Panc1 (cell line): ENCODE results near the gene TECPR2. TPM values are rescaled to one million over a fixed set of nuclear protein-coding genes. Genes with fewer than 3 reads are reported as not detected.

Experiments used
- ATAC-seq: fragments of 200-7000 bp; cut with Tn5 transposase; 2 replicates; pipeline ENCODE4 v1.9.1; 2020; ENCODE audit warnings: mild to moderate bottlenecking, moderate library complexity
- BruUV-seq: library from RNA; stranded (reverse); fragments of 400-500 nt; replicated peaks from 2 replicates; lab custom pipeline; 2021; lab: Mats Ljungman, UMichigan
- CTCF ChIA-PET: fragments of 300-600 bp; sonication (Branson Sonifier 250); formaldehyde crosslinking; loops from one replicate; lab custom pipeline; 2022; ENCODE audit warnings: antibody characterized with exemption; lab: Charles Lee
- POLR2A ChIA-PET: fragments of 300-600 bp; sonication (Branson Sonifier 250); formaldehyde crosslinking; loops from one replicate; lab custom pipeline; 2022; ENCODE audit warnings: antibody characterized with exemption; lab: Charles Lee
- DNase-seq: peaks from one replicate; pipeline ENCODE4 v3.0.0-alpha.2; 2010; ENCODE audit warnings: low read depth, low spot score
- H3K27ac ChIP-seq: 2 replicates; pipeline ENCODE4 v1.5.1; 2011; ENCODE audit warnings: mild to moderate bottlenecking, low read length, inconsistent platforms
- H3K27me3 ChIP-seq: fragments of 200-500 bp; sonication (Bioruptor generic); 2 replicates; pipeline ENCODE4 v1.6.0; 2014; ENCODE audit warnings: low read length, inconsistent platforms; ENCODE audit not compliant: control insufficient read depth, insufficient read depth
- H3K36me3 ChIP-seq: fragments of 200-500 bp; sonication (Bioruptor generic); 2 replicates; pipeline ENCODE4 v1.5.1; 2014; ENCODE audit warnings: inconsistent platforms, mild to moderate bottlenecking, low read length, moderate library complexity; ENCODE audit not compliant: control insufficient read depth, insufficient read depth
- H3K4me1 ChIP-seq: 2 replicates; pipeline ENCODE4 v1.5.1; 2011; ENCODE audit warnings: inconsistent platforms, mild to moderate bottlenecking, low read length, moderate library complexity; ENCODE audit not compliant: control insufficient read depth, insufficient read depth
- H3K4me3 ChIP-seq, 2 experiments: 2 replicates each; pipeline ENCODE4 v1.5.1; 2011 to 2012; ENCODE audit warnings: low read depth in 2 of 2, low read length in 2 of 2, mild to moderate bottlenecking in 2 of 2, inconsistent platforms in 1 of 2, moderate library complexity in 1 of 2
- H3K9me3 ChIP-seq: fragments of 200-500 bp; sonication (Bioruptor generic); 2 replicates; pipeline ENCODE4 v1.5.1; 2014; ENCODE audit warnings: low read depth, mild to moderate bottlenecking, inconsistent platforms, low read length, moderate library complexity; ENCODE audit not compliant: control insufficient read depth, insufficient read depth
- CTCF ChIP-seq: fragments of 450-650 bp; IDR thresholded peaks from 2 replicates; pipeline ENCODE4 v1.5.1; 2017; ENCODE audit warnings: mild to moderate bottlenecking
- POLR2AphosphoS5 ChIP-seq: IDR thresholded peaks from 2 replicates; pipeline ENCODE4 v1.6.1; 2012; ENCODE audit warnings: mild to moderate bottlenecking, low read depth, low read length, moderate library complexity
- REST ChIP-seq, 2 experiments: IDR thresholded peaks; 2 replicates each; pipeline ENCODE4 v1.6.1; 2011 to 2012; ENCODE audit warnings: low read depth in 2 of 2, control low read depth in 1 of 2, low read length in 1 of 2, mild to moderate bottlenecking in 1 of 2, moderate library complexity in 1 of 2; ENCODE audit not compliant: insufficient read depth in 1 of 2
- SIN3A ChIP-seq: IDR thresholded peaks from 2 replicates; pipeline ENCODE4 v1.6.1; 2012; ENCODE audit warnings: low read depth, mild to moderate bottlenecking, low read length, moderate library complexity, borderline replicate concordance; ENCODE audit not compliant: insufficient read depth
- TCF7L2 ChIP-seq: IDR thresholded peaks from 2 replicates; pipeline ENCODE4 v1.6.1; 2011; ENCODE audit warnings: mild to moderate bottlenecking, low read depth, low read length, inconsistent platforms
- in situ Hi-C: cut with HindIII; loops from 2 replicates; pipeline ENCODE4 v1.10.0; 2016; ENCODE audit warnings: low sequenced_read_pairs, low pct_unique_long_range_greater_than_20kb
- intact Hi-C: fragments of 100-400 bp; cut with micrococcal nuclease; formaldehyde crosslinking; loops from one replicate; pipeline ENCODE4 v1.10.0; 2022; ENCODE audit not compliant: unreplicated experiment
- total RNA-seq: library from RNA; stranded (reverse); gene quantifications from one replicate; pipeline ENCODE4 v1.2.1, GENCODE V29; 2021; ENCODE audit not compliant: unreplicated experiment

TECPR2 gene
- total RNA-seq, 1 experiment from 2014 or later: 15.5 TPM

- BruUV-seq: no TSS peak
- Histone ChIP-seq H3K27ac (no peak overlapping the region), H3K4me3 (no peak overlapping the region), H3K36me3 (no peaks in the 10 kb centered on the region), H3K4me1 (peaks cover 13% of the 10 kb centered on the region), H3K9me3 (no peaks in the 10 kb centered on the region), H3K27me3 (no peaks in the 10 kb centered on the region)
- POLR2A ChIA-PET: no interaction called here
- CTCF ChIA-PET: interaction anchor here (0.6 to 0.7 kb wide), 4 partner anchors 9 to 173 kb away, joined by 3 to 23 read pairs (median 6); no protein-coding TSS in a partner anchor
- TF ChIP-seq SIN3A: no peak
- no peak for TF ChIP-seq CTCF
- TF ChIP-seq POLR2AphosphoS5: no peak
- TF ChIP-seq TCF7L2: no peak
- no peak for TF ChIP-seq REST (IDR thresholded peaks at IDR 0.05; ENCODE audit: insufficient read depth in 1 of 2, low read depth in 2 of 2, low read length in 1 of 2)
- DNase-seq: no peak
- intact Hi-C loops (loop anchor here (10.0 kb wide), 1 partner anchor 72 kb away; the partner anchor contains the start of gene RCOR1), in situ Hi-C loops (no loop called here)
- ATAC-seq: no peak
Observed at GRCh38 chr14:102523200-102523568, 160.4 kb downstream of the TECPR2 start.

- BruUV-seq: no TSS peak
- in situ Hi-C loops: no loop called here
- H3K9me3 ChIP-seq: no peaks in the 10 kb centered on the region
- TF ChIP-seq SIN3A (no peak), REST (IDR thresholded peaks at IDR 0.05; ENCODE audit: insufficient read depth in 1 of 2, low read depth in 2 of 2, low read length in 1 of 2) (no peak), CTCF (no peak), TCF7L2 (no peak), POLR2AphosphoS5 (no peak)
- ChIA-PET CTCF (interaction anchor here (0.6 to 1.0 kb wide), 7 partner anchors 8 to 173 kb away, joined by 3 to 23 read pairs (median 4); no protein-coding TSS in a partner anchor), POLR2A (interaction anchor here (0.7 kb wide), 1 partner anchor 14 kb away, joined by 4 read pairs; no protein-coding TSS in a partner anchor)
- no peaks in the 10 kb centered on the region for H3K36me3 ChIP-seq
- DNase-seq (no peak), ATAC-seq (no peak)
- intact Hi-C loops: loop anchor here (10.0 kb wide), 1 partner anchor 71 kb away; the partner anchor contains the start of gene RCOR1
- peak overlapping the region; percentile 48 to 56 for H3K4me3 ChIP-seq
- peak overlapping the region; percentile 77 for H3K27ac ChIP-seq
- H3K27me3 ChIP-seq: no peaks in the 10 kb centered on the region
- H3K4me1 ChIP-seq: peaks cover 13% of the 10 kb centered on the region
Observed at GRCh38 chr14:102523569-102524450, 161.1 kb downstream of the TECPR2 start.
